Astrocyte of the spinal cord (primary cell): ENCODE data around the gene MYH6.
"Not testable (repeated sequence)": the region's sequence is repeated elsewhere in the genome, so short reads cannot be mapped to it uniquely, and the experiment has no call there.

Experiments used
- DNase-seq: peaks from one replicate; pipeline ENCODE4 v3.0.0; 2011; ENCODE audit warnings: low read depth, low spot score
- H3K4me3 ChIP-seq: 2 replicates; pipeline ENCODE4 v1.5.1; 2011; ENCODE audit warnings: low read depth, mild to moderate bottlenecking, low read length, moderate library complexity
- in situ Hi-C: cut with HindIII; loops from 2 replicates; pipeline ENCODE4 v1.10.0; 2017; ENCODE audit warnings: low sequenced_read_pairs
- TF ChIP-seq, protein P1 (sequence below): IDR thresholded peaks from 2 replicates; pipeline ENCODE4 v1.5.1; 2012; ENCODE audit warnings: low read depth, mild to moderate bottlenecking, low read length, inconsistent platforms

The MYH6 gene

GRCh38 chr14:23432102-23432925, 24.2 kb upstream of the MYH6 start:
- no peak for DNase-seq
- H3K4me3 ChIP-seq: no peak overlapping the region
- in situ Hi-C loops: no loop called here
- TF ChIP-seq, protein P1, sequence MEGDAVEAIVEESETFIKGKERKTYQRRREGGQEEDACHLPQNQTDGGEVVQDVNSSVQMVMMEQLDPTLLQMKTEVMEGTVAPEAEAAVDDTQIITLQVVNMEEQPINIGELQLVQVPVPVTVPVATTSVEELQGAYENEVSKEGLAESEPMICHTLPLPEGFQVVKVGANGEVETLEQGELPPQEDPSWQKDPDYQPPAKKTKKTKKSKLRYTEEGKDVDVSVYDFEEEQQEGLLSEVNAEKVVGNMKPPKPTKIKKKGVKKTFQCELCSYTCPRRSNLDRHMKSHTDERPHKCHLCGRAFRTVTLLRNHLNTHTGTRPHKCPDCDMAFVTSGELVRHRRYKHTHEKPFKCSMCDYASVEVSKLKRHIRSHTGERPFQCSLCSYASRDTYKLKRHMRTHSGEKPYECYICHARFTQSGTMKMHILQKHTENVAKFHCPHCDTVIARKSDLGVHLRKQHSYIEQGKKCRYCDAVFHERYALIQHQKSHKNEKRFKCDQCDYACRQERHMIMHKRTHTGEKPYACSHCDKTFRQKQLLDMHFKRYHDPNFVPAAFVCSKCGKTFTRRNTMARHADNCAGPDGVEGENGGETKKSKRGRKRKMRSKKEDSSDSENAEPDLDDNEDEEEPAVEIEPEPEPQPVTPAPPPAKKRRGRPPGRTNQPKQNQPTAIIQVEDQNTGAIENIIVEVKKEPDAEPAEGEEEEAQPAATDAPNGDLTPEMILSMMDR: no peak

DNA sequence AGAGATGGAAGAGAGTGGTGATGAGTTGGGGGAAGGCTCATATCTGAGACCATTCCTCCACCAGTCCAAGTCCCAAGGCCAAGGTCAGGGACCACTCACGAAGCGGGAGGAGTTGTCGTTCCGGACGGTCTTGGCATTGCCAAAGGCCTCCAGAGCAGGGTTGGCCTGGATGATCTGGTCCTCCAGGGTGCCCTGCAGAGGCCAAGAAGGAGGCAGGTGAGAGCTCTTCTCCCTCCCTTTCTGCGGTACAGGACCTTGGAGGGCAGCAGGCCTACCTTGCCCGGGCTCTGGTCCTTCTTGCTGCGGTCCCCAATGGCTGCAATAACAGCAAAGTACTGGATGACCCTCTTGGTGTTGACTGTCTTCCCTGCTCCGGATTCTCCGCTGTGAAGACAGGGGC, 23.4 kb upstream of the MYH6 start:
- in situ Hi-C loops: no loop called here
- TF ChIP-seq, protein P1: no peak
- H3K4me3 ChIP-seq: no peak overlapping the region
- no peak for DNase-seq

DNA sequence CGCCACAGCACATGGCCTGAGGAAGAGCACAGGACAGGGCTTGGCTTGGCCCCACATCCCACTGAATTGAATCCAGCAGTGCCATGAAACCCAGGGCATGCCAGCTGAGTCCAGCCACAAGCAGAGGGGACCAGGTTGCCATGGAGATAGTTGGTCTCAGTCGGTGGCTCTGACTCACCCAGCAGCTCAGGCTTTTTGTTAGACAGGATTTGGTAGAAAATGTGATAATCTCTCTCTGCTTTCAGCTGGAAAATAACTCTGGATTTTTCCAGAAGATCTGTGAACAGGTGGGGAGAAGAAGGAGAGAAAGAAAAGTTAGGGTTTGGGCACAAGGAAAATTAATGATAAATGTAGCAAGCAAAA, 22.6 kb upstream of the MYH6 start:
- no peak overlapping the region for H3K4me3 ChIP-seq
- in situ Hi-C loops: no loop called here
- no peak for DNase-seq
- TF ChIP-seq, protein P1: no peak

DNA sequence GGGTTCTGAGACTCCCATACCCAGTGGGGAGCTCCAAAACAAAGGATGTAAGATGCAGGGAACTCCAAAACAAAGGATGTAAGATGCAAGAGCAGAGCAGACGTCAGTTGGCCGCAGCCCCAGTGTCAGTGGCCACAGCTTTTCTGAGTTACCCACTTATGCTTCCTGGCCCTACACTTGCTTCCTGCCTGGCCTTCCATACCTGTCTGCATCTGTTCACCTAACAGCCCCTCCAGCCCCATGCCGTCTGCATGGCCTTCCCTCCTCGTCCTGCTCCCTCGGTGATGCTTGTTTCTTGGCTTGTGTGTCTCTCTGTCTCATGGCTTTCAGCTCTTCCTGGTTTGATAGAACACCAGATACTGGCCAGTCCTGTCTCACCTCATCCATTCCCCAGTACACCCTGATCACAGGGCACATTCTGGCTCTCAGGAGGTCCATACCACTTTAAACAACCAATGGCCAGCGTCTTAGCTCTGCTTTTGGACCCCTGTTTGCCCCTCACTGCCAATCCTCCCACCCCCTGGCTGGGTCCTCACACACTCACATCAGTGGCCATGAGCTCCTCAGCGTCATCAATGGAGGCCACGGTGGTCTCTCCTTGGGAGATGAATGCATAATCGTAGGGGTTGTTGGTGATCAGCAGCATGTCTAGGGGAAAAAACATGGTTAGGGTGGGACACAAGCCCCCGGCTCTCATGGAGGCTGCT, 22.1 kb upstream of the MYH6 start:
- TF ChIP-seq, protein P1: no peak
- in situ Hi-C loops: no loop called here
- H3K4me3 ChIP-seq: no peak overlapping the region
- DNase-seq: no peak

GRCh38 chr14:23428686-23429495, 20.8 kb upstream of the MYH6 start:
- TF ChIP-seq, protein P1: no peak
- no peak overlapping the region for H3K4me3 ChIP-seq
- DNase-seq: no peak
- in situ Hi-C loops: no loop called here

DNA sequence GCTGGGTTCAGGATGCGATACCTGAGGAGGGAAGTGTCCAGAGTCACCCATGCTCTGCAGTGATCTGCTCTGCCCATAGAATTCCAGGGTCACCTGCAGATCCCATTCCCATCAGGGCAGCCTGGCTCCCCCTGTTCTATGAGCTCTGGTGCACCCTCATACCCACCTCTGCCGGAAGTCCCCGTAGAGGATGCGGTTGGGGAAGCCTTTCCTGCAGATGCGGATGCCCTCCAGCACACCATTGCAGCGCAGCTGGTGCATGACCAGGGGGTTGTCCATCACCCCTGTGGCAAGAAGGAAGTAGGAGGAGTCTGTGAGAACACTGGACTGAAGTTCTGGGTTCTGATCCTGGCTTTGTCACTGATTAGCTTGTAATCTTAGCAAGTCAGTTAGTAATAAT, 17.7 kb upstream of the MYH6 start:
- H3K4me3 ChIP-seq, DNase-seq, in situ Hi-C loops: not testable (repeated sequence)
